ENCODE measurements around the gene ERN2. TPM values are rescaled to one million over a fixed set of nuclear protein-coding genes. Genes with fewer than 3 reads are reported as not detected.

ERN2 gene
- total and polyA plus RNA-seq, 2 of the 4 experiments (the other 2 are of a cell fraction): 0.39 to 0.54 TPM

DNA sequence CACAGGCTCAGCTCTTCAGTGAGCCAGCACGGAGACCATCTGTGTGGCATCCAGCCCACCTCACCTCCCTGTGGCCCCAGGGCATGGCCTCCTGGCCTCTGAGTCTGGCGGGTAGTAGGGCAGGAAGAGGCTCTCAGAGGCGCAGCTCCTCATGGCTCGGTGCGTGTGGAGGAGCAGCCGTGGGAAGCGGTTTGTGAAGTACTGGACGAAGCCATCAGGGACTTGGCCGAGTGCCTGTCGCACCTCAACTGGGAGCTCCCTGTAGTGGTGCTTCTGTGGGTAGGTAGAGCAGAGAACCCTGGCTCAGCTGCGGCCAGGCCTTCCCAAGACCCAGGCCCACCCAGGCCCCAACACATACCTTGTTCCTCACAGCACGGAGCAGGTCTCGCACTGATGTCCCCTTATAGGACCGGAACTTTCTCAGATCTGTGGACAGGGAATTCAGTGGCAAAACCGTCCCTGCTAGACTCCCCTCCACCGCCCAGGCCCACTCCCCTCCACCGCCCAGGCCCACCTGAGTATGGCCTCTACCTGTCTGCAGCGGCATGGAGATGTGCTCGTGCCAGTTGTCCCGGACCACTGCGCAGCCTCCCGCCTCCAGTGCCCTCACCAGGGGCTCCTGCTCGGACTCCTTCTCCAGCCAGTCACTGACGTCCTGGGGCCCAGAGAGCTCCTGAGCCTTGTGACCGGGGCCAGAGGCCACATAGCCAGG, 22.1 kb downstream of the ERN2 start:
- DNase-seq: no peak
- Histone ChIP-seq H2BK120ac (ENCODE audit: low read depth, low read length) (no peak overlapping the region), H2BK20ac (ENCODE audit: low read depth, low read length) (no peak overlapping the region), H3K27me3 (ENCODE audit: control insufficient read depth, insufficient read depth, low read length) (no peaks in the 10 kb centered on the region), H3K4me2 (ENCODE audit: low read depth, low read length) (no peak overlapping the region), H3K9ac (ENCODE audit: low read depth, low read length) (no peak overlapping the region), H3K9me3 (ENCODE audit: control insufficient read depth, insufficient read depth, low read length) (no peaks in the 10 kb centered on the region), H2BK15ac (ENCODE audit: low read depth, low read length) (no peak overlapping the region), H3K36me3 (ENCODE audit: control insufficient read depth, insufficient read depth, low read length) (peaks cover 43% of the 10 kb centered on the region), H2BK5ac (ENCODE audit: low read depth, low read length, poor library complexity, severe bottlenecking) (no peak overlapping the region), H3K9me1 (ENCODE audit: insufficient read depth, low read length) (peaks cover 4% of the 10 kb centered on the region; the same call in 1 of the 2 replicates), H4K8ac (ENCODE audit: low read depth in 2 of 2, low read length in 2 of 2) (no peak overlapping the region), H3K23ac (ENCODE audit: low read depth, low read length) (no peak overlapping the region), H3K56ac (ENCODE audit: extremely low read depth, insufficient read depth, low read length) (no peak overlapping the region), H3K4ac (ENCODE audit: low read depth, low read length) (no peak overlapping the region), H3K27ac (ENCODE audit: insufficient read depth, low read length) (no peak overlapping the region), H3K79me1 (ENCODE audit: low read depth in 1 of 2, low read length in 2 of 2) (peaks cover 13 to 23% of the 10 kb centered on the region in 2 experiments; a peak in 3 of 4 replicates), H4K91ac (ENCODE audit: insufficient read depth, low read depth, low read length) (no peak overlapping the region), H3K4me3 (ENCODE audit: insufficient read depth, low read depth, low read length) (no peak overlapping the region), H2AFZ (replicated peaks; ENCODE audit: low read length, poor library complexity) (no peak overlapping the region), H3K18ac (ENCODE audit: low read depth, low read length) (no peak overlapping the region), H4K5ac (ENCODE audit: low read depth, low read length) (no peak overlapping the region), H3K14ac (replicated peaks; ENCODE audit: low read depth, low read length) (no peak overlapping the region), H2AK5ac (ENCODE audit: low read depth, low read length) (no peak overlapping the region), H4K20me1 (ENCODE audit: insufficient read depth, low read length) (no peaks in the 10 kb centered on the region), H3K4me1 (ENCODE audit: control insufficient read depth, insufficient read depth, low read length) (peaks cover 9% of the 10 kb centered on the region), H2AK9ac (replicated peaks; ENCODE audit: low read depth, low read length, poor library complexity) (no peak overlapping the region)
- dilution Hi-C loops (cut with HindIII; ENCODE audit: low sequenced_read_pairs, unreplicated experiment): no loop called here
- no peak for ATAC-seq (ENCODE audit: low read depth)
- in situ Hi-C loops (cut with MboI; ENCODE audit: low sequenced_read_pairs): loop anchor here (25.0 kb wide), 1 partner anchor 821 kb away; no protein-coding TSS in a partner anchor
- intact Hi-C loops (cut with micrococcal nuclease): no loop called here
- ChIA-PET CTCF (interaction anchor here (0.7 to 1.1 kb wide), 2 partner anchors 9 to 351 kb away, joined by 3 read pairs; no protein-coding TSS in a partner anchor), POLR2A (ENCODE audit: unreplicated experiment) (no interaction called here)
- no TSS peak for BruUV-seq (replicated peaks)
- WGBS, 2 experiments (ENCODE audit: extremely low coverage in 2 of 2, insufficient read length in 1 of 2): 96% methylated on average over 10 of the region's 25 CpGs; no CpG with 5 or more reads in 1 of the 2 experiments
- TF ChIP-seq CHD1 (IDR thresholded peaks at IDR 0.05; ENCODE audit: low read depth, low read length) (no peak), RAD21 (IDR thresholded peaks at IDR 0.05; ENCODE audit: low read length) (no peak), MAZ (IDR thresholded peaks at IDR 0.05; ENCODE audit: borderline replicate concordance, low read depth, low read length) (no peak), SMC3 (IDR thresholded peaks at IDR 0.05; ENCODE audit: low read depth, low read length) (no peak), RFX5 (IDR thresholded peaks at IDR 0.05; ENCODE audit: low read depth, low read length) (no peak), FOS (IDR thresholded peaks at IDR 0.05; ENCODE audit: low read depth, low read length) (no peak), RCOR1 (IDR thresholded peaks at IDR 0.05; ENCODE audit: insufficient replicate concordance, low read length) (no peak), BHLHE40 (IDR thresholded peaks at IDR 0.05; ENCODE audit: low read depth, low read length) (no peak), MAFK (IDR thresholded peaks at IDR 0.05; ENCODE audit: low read depth, low read length) (no peak), NFE2L2 (IDR thresholded peaks at IDR 0.05; ENCODE audit: low read depth, low read length) (no peak), CEBPB (IDR thresholded peaks at IDR 0.05; ENCODE audit: low read depth, low read length) (no peak), POLR2A (IDR thresholded peaks at IDR 0.05; ENCODE audit: low read depth, low read length) (no peak), MXI1 (IDR thresholded peaks at IDR 0.05; ENCODE audit: borderline replicate concordance, low read depth, low read length) (no peak)
- TF ChIP-seq, protein P1, sequence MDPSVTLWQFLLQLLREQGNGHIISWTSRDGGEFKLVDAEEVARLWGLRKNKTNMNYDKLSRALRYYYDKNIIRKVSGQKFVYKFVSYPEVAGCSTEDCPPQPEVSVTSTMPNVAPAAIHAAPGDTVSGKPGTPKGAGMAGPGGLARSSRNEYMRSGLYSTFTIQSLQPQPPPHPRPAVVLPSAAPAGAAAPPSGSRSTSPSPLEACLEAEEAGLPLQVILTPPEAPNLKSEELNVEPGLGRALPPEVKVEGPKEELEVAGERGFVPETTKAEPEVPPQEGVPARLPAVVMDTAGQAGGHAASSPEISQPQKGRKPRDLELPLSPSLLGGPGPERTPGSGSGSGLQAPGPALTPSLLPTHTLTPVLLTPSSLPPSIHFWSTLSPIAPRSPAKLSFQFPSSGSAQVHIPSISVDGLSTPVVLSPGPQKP (IDR thresholded peaks at IDR 0.05; ENCODE audit: borderline replicate concordance, low read depth, low read length): no peak
- TF ChIP-seq, protein P2, sequence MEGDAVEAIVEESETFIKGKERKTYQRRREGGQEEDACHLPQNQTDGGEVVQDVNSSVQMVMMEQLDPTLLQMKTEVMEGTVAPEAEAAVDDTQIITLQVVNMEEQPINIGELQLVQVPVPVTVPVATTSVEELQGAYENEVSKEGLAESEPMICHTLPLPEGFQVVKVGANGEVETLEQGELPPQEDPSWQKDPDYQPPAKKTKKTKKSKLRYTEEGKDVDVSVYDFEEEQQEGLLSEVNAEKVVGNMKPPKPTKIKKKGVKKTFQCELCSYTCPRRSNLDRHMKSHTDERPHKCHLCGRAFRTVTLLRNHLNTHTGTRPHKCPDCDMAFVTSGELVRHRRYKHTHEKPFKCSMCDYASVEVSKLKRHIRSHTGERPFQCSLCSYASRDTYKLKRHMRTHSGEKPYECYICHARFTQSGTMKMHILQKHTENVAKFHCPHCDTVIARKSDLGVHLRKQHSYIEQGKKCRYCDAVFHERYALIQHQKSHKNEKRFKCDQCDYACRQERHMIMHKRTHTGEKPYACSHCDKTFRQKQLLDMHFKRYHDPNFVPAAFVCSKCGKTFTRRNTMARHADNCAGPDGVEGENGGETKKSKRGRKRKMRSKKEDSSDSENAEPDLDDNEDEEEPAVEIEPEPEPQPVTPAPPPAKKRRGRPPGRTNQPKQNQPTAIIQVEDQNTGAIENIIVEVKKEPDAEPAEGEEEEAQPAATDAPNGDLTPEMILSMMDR (conservative IDR thresholded peaks at IDR 0.05; ENCODE audit: low read depth, low read length): no peak
